ENCODE data around the gene GIT2.
"Not testable (repeated sequence)": the region's sequence is repeated elsewhere in the genome, so short reads cannot be mapped to it uniquely, and the experiment has no call there.

GIT2 gene

DNA sequence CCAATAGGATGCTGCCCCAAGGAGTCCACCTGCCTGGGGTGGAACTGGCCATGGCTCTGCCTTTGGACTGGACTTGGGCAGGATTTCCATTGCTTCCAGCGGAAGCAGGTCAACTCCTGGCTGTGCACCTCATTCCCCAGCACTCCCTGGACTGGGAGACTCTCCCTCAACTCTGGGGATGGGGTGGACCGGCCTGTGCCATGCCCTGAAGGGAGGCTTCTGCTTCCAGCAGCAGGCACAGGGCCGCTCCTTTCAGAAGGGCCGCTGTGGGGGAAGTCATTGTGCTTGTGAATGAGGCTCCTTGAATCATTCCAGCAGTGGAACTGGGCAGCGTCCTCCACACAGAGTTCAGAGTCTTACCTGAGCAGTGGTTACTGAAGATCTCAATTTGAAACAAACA, 73.1 kb downstream of the GIT2 start:
- no peak for DNase-seq (ENCODE audit: low spot score)

DNA sequence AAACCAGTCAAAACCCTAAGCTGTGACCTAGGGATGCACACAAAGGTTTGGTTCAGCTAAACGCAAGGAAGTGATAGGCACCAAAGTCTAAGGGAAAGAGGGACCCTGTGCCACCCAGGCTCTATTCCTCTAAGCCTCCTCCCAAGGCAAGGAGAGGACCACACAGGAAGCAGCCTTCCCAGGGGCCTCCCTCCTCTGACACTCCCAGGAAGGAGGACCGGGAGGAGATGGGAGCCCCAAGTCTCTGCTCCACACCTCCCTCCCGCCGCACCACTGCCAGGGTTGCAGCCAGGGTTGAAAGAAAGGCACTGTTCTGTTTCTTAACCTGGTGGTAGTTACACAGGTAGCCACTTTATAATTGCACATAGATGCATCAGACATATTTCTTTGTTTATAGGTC, 74.2 kb downstream of the GIT2 start:
- DNase-seq (ENCODE audit: low spot score) = no peak

DNA sequence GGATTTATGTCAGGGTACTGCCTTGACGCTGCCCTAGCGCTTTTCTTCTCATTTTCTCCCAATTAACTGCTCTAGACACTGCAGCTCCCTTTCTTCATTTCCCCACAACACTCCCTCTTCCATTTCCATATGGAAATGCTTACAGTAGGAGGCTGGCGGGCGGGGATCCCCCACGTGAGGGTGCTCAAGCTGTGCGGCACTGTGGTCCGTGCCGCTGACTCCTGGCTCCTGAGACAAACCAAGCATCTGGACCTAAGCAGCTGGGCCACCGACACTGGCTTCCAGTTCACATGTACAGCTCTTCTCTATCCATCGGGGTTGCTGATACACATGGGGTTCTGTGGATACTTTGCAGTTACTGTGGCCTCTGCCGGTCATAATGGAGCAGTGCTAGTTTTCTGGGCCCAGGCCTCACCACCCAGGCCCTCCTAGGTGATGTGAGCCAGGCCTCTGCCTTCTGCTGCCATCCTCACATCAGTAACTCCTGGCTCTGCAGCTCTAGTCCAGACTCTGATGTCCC, 75.8 kb downstream of the GIT2 start:
- no peak for DNase-seq (ENCODE audit: low spot score)

DNA sequence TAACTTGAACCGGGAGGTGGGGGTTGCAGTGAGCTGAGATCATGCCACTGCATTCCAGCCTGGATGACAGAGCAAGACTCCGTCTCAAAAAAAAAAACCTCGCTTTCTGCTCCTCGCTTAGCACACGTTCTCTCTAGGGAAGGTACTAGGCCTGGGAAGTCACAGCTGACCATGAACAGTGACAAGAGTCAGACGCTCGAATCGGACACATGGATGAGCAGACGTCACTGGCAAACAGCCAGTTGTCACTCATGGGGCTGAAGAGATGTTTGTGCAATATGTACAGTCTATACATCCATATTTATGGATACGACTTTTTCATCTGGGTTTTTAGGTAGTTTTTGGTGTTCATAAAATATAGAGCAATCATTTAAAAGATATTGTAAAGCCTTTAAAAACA, 76.7 kb downstream of the GIT2 start:
- DNase-seq (ENCODE audit: low spot score) = no peak

DNA sequence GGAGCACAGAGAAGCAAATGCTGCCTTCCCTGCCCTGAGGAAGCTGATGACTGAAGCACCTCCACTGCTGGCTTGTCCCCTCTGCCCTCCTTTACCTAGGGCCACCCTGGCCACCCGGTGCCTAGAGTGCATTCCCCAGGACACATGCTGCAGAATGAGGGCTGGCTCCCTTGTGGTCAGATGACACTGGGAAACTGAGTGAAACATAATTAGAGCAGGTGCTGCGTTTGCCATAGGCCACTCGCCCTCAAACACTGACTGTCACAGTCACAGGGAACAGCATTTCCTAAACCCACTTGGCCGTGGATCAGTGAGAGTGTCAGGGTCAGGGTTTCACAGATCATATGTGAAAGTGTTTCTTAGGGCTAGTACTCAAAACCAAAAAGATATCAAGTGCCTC, 80.1 kb downstream of the GIT2 start:
- no peak for DNase-seq (ENCODE audit: low spot score)

DNA sequence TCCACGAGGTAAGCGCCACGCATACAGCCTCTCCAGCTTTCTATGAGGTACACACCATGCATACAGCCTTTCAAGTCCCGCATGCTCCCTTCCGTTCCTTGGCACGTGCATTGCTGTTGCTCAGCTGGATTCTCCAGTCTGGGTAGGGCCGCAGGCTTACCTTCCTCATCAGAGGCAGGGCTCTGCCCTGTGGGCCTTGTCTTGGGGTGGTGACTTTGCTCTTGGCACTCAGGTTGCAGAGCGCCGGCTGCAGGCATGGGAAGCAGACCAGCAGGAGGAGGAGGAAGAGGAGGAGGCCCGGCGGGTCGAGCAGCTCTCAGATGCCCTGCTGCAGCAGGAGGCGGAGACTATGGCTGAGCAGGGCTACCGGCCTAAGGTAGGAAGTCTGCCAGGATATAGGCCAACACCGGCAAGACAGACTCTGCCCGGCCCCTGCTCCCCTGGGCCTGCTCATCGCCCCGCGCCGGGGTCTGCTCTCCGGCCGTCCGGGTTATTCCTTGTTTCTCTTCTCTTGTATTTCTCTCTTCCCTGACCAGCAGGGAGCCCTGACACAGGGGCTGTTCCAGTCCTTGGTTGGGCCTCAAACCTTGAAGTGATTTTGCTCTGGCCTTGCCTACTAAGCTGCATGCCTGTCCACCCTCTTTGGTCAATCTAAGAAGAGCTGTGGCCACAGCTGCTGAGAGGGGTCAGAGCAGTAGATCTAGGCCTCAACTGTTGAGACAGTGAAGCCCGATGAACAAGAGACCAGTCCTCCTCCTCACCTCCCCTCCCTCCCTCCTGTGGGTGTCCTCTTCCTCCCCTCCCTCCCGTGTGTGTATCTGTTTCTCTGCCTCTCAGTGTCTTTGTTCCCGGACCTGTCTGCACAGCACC, 80.8 kb downstream of the GIT2 start:
- no peak for DNase-seq (ENCODE audit: low spot score)

DNA sequence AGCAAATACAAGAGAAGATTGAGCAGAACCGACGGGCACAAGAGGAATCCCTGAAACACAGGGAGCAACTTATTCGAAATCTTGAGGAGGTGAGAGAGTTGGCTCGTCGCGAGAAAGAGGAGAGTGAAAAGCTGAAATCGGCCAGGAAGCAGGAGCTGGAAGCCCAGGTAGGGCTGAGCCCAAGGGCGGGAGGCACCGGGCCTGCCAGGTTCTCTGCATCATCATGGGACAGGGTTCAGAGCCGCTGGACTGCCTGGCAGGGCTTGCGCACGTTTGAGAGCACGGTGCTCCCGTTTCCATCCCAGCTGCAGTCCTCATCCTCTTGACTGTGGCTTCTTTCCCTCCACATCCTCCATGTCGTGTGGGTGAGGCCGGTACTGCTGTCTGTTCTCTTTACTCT, 81.7 kb downstream of the GIT2 start:
- no peak for DNase-seq (ENCODE audit: low spot score)

DNA sequence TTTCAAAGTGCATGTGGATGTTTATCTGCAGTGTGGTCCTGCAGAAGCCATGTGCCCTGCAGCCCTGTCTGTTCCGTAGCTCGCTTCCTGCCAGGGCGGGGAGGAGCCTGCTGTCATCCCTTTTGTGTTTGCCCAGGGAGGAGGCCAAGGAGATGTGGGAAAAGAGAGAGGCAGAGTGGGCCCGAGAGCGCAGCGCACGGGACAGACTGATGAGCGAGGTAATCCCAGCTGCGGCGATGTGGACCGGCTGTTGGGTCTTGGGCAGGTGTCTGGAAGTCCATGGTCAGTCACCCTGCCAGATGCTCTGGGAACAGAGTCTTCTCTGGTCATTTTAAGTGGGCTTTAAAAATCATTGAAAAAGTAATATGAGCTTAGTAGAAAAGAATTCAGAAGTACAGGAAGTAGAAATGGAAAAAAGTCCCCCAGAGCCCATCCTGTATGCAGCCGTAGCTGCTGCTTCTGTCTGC, 83.3 kb downstream of the GIT2 start:
- DNase-seq (ENCODE audit: low spot score) = no peak

DNA sequence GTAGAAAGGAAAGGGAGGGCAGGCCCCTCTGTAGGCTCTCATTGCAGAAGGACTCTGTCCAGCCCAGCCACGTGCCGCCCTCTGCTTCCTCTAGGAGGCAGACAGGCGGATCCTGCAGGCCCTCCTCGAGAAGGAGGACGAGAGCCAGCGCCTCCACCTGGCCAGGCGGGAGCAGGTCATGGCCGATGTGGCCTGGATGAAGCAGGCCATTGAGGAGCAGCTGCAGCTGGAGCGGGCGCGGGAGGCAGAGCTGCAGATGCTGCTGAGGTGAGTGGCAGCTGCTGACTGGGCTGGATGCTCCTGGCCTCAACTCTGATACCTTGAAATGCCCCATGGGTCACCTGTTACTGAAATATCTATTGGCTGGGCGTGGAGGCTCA, 85.2 kb downstream of the GIT2 start:
- DNase-seq (ENCODE audit: low spot score) = peak; percentile 19

DNA sequence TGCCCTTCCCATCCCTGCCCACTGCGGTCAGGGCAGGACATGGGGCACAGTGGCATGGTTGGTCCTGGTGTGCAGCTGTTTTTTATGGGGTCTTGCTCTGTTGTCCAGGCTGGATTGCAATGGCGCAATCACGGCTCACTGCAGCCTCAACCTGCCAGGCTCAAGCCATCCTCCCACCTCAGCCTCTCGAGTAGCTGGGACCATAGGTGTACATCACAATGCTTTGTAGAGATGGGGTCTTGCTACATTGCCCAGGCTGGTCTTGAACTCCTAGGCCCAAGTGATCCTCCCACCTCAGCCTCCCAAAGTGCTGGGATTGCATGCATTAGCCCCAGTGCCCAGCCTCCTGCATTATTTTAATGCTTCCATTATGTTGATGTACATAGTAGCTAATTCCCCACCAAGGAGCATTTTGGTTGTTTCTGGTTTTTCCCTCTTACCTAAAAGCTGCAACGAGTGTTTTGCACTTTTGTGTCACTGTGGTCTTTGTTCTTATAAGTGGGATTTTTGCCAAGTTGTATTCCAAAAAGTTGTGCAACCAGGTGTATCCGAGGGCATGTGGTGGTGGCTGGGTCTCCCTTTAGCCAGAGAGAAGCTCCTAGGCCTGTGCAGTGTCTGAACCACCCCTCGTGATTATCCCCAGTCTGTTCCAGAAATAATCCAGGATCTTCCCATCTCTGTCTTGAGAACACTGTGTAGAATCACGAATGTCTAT, 85.8 kb downstream of the GIT2 start:
- no peak for DNase-seq (ENCODE audit: low spot score)

DNA sequence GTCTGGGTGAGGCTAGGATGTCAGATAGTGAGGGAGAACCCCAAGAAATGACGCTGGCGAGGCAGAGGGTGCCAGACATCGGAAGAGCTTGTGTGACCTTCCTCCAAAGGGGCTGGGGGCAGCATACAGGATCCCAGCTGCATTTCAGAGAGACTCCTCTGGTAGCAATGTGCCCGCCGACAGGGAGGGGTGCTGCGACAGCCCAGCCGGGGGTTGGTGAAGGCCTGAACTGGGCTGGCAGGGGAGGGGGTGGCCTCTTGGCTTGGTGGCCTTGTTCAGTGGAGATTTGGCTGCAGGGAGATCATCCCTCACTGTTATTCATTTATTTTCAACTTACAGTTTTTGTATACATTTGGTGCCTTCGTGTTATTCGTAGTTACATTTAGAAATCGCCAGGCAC, 90.9 kb downstream of the GIT2 start:
- no peak for DNase-seq (ENCODE audit: low spot score)

DNA sequence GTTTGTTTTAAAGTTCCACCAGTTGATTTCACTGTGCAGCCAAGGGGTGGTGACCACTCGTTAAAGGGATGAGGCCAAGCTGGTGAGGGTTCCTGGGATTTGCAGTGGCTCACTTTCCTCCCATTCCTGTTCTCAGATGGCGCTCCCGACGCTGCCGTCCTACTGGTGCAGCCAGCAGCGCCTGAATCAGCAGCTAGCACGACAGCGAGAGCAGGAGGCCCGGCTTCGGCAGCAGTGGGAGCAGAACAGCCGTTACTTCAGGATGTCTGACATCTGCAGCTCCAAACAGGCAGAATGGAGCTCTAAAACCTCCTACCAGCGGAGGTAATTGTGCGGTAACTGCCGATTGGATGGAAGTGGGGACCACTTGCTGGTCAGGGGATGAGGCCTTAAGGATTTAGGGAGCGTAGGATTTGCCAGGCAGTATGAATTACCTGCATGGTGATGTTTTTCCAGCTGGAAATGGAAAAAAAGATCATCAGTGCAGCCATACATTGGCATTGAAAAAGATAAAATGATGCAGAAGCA, 93.2 kb downstream of the GIT2 start:
- no peak for DNase-seq (ENCODE audit: low spot score)

DNA sequence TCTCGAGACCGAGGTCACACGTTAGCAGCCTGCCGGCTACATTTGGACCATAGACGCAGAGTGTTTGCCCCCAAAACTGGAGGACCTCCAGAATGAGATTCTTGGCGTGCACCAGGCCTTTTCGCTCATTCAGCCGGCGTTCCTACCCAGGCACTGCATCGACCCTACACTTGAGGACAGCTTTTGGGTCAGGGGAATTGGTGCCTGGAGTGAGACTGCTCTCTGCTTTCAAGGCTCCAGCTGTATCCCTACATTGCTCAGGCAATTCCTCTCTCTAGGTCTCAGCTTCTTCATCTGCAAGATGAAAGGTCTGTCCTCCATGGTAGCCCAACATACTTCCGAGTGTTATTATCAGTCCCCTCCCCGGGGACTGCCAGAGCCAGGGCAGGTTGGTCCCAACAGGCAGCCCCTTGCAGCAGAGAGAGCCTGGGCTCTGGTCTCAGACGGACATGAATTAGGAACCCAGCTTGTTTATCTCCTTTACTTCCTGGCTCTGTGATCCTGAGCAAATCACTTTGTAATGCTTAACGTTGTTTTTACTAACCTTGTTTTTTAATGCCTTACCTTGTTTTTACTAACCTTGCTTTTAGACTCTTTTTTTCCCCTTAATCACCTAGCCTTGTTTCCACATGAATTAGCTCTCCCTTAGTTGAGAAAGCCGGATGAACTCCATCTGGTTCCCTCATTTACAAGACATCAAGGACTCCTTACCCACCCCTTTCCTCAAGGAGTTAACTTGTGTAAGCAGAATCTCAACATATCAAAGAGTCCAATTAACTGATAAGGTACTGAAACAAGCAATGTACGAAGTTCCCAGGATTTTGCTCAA, 95.2 kb downstream of the GIT2 start:
- DNase-seq (ENCODE audit: low spot score) = peak; percentile 38

DNA sequence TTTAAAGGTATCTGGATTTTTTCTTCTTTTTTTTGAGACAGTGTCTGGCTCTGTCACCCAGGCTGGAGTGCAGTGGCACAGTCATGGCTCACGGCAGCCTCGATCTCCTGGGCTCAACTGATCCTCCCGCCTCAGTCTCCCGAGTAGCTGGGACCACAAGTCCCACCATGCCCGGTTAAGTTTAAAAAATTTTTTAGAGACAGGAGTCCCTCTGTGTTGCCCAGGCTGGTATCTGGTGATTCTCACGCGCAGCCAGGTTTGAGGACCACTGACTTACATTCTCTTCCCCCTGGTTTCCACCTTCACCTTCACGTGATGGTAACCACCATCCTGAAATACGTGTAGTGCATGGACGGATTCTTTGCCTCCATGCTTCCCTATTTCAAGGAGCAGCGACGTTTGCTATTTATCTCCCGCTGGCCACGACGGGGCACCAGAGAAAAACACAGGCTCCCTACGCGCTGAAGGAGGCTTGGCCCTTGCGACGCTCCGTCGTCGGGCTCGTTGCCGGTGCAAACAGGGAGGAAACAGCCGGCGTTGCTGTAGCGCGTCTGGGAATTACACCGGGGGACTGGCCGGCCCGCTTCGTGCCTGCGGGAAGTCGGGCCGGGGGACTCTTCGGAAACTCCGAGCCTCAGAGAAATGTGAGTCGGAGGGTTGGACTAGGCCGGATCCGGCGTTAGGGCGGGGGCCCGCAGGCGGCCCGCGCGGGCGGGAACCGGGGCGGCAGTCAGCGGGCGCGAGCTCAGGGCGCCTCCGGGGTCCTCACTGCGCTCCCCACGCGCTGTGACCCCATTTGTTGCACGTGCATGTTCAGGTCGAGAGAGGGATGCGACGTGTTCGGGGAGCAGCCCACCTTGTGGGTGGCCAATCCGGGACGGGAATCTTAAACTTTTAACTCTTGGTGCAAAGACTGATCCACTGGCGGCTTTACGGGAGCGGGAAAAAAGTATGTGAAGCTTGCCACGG, 96.1 kb downstream of the GIT2 start, which contains the start of gene TCHP:
Gene TCHP, plus strand, starts transcription at position 492 of the 969 bp plus-strand sequence. CDS start 2,753 bp downstream, outside the sequence.
- DNase-seq (ENCODE audit: low spot score) = peak; percentile 88

DNA sequence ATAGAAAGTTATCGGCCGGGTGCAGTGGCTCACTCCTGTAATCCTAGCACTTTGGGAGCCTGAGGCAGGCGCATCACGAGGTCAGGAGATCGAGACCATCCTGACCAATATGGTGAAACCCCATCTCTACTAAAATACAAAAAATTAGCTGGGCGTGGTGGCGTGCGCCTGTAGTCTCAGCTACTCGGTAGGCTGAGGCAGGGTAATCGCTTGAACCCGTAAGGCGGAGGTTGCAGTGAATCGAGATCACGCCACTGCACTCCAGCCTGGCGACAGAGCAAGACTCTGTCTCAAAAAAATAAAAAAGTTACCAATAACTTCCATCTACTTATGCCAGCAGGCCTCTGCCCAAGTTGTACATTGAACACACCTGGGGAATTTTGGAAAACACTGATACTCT, 96.8 kb downstream of the GIT2 start:
- DNase-seq (ENCODE audit: low spot score) = not testable (repeated sequence)

DNA sequence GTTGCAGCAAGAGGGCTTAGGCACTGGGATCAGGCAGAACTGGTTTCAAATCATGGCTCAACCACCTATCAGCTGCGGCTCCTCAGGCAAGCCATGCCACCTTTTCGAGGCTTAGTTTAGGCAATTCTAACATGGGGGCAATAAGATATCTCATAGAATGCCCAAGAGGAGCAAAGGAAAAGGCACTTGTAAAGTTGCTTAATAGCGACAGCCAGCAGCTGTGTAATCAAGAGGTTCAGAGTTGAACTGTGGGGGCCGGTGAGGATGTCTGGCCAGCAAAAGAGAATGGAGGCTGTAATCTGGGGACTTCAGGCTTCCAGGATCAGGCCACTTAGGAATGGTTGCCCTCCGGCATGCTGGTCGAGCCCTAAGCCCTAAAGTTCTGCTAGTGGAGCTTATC, 99.1 kb downstream of the GIT2 start:
- DNase-seq (ENCODE audit: low spot score) = no peak

DNA sequence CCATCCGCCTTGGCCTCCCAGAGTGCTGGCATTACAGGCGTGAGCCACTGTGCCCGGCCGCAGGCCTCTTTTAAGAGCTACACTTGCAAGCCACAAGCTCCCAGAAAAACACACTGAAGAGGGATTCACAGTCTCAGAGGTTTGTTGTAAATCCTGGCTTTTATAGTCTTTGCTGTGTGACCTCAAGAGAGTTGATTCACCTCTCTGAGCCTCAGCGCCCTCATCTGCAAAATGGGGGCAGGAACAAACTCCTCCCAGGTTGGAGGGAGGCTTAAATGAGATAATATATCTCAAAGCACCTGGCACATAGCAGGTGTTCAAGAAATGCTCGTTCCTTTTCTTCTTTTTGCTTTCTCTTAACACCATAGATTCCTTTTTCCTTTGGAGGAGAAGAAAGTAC, 100.0 kb downstream of the GIT2 start:
- DNase-seq (ENCODE audit: low spot score) = no peak

DNA sequence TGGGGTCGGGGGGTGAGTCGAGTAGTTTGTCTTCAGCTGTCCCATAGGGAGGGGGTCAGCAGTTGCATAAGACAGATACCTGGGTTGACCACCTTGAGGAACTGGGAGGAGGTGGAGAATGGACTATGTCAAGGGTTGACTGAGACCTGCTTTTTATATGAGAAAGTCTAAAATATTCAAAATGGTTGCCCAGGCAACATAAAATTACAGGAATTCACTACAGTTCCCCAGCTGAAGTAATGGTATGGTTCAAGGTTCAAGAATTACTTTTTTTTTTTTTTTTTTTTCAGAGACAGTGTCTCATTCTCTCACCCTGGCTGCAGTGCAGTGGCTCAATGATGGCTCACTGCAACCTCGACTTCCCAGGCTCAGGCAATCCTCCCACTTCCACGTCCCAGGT, 101.2 kb downstream of the GIT2 start:
- no peak for DNase-seq (ENCODE audit: low spot score)

DNA sequence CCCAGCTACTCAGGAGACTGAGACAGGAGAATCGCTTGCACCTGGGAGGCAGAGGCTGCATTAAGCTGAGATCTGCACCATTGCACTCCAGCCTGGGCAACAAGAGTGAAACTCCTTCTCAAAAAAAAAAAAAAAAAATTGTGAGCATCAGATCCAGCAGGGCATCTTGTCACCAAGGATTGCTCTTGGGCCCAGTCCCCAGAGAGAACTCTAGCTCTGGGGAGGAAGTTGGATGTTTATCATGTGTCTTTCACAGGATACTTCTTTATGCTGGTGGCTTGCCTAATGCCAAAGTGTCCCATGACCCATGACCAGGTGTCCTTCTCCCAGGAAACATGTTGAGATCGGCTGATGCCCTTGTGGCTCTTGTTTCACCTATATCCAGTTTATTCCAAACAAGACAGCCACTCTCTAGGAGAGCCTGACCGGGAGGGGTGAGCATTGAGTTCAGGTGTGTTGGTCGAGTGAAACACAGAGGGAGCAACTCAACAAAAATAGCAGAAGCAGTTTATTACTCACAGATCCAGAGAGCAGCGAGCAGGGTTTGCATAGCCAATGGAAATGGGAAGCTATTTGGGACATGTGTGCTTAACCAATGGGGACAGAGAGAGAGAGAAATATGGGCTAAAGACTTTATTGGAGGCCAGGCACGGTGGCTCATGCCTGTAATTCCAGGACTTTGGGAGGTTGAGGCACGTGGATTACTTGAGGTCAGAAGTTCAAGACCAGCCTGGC, 102.7 kb downstream of the GIT2 start:
- no peak for DNase-seq (ENCODE audit: low spot score)

DNA sequence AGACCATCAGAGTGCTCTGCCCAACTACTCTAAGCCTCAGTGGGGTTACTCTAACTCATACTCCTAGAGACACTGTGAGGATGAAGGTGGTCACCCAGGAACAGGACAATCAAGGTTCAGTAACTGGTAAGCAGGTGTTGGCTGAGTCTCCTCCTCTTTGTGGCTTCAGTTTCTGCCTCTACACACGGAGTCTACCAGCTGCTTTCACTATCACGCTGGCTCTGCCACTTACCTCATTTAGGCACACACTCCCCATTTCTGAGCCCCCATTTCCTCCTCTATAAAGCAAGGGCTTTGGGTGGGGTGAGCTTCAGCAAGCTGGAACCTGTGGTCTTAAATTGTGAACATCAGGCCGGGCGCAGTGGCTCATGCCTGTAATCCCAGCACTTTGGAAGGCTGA, 103.4 kb downstream of the GIT2 start:
- no peak for DNase-seq (ENCODE audit: low spot score)

Measured in SK-N-DZ (cell line).